ENCODE results near the gene ADGRE2.

Gene ADGRE2

GRCh38 chr19:14722127-14722526 lies 56.2 kb downstream of the ADGRE2 start:
- TF ChIP-seq MYC (IDR thresholded peaks at IDR 0.05; ENCODE audit: low read depth, low read length) (no peak), POLR2A (IDR thresholded peaks at IDR 0.05; ENCODE audit: extremely low read depth, insufficient read length) (no peak), CTCF (IDR thresholded peaks at IDR 0.05; ENCODE audit: low read depth, low read length) (no peak), MAX (IDR thresholded peaks at IDR 0.05; ENCODE audit: low read depth, low read length) (no peak)
- DNase-seq (ENCODE audit: low read depth), result no peak
- no peak overlapping the region for H3K4me3 ChIP-seq (ENCODE audit: low read depth, low read length)

GRCh38 chr19:14719162-14719561 lies 59.2 kb downstream of the ADGRE2 start:
- H3K4me3 ChIP-seq (ENCODE audit: low read depth, low read length), result no peak overlapping the region
- no peak for TF ChIP-seq CTCF (IDR thresholded peaks at IDR 0.05; ENCODE audit: low read depth, low read length)
- TF ChIP-seq POLR2A (IDR thresholded peaks at IDR 0.05; ENCODE audit: extremely low read depth, insufficient read length), result no peak
- no peak for TF ChIP-seq MAX (IDR thresholded peaks at IDR 0.05; ENCODE audit: low read depth, low read length)
- no peak for TF ChIP-seq MYC (IDR thresholded peaks at IDR 0.05; ENCODE audit: low read depth, low read length)
- DNase-seq (ENCODE audit: low read depth), result no peak

GRCh38 chr19:14718522-14719116 lies 59.7 kb downstream of the ADGRE2 start:
- no peak overlapping the region for H3K4me3 ChIP-seq (ENCODE audit: low read depth, low read length)
- no peak for TF ChIP-seq POLR2A (IDR thresholded peaks at IDR 0.05; ENCODE audit: extremely low read depth, insufficient read length)
- TF ChIP-seq CTCF (IDR thresholded peaks at IDR 0.05; ENCODE audit: low read depth, low read length), result no peak
- no peak for TF ChIP-seq MAX (IDR thresholded peaks at IDR 0.05; ENCODE audit: low read depth, low read length)
- no peak for TF ChIP-seq MYC (IDR thresholded peaks at IDR 0.05; ENCODE audit: low read depth, low read length)
- no peak for DNase-seq (ENCODE audit: low read depth)

- H3K4me3 ChIP-seq (ENCODE audit: low read depth, low read length), result no peak overlapping the region
- TF ChIP-seq MYC (IDR thresholded peaks at IDR 0.05; ENCODE audit: low read depth, low read length), result no peak
- TF ChIP-seq MAX (IDR thresholded peaks at IDR 0.05; ENCODE audit: low read depth, low read length), result no peak
- TF ChIP-seq CTCF (IDR thresholded peaks at IDR 0.05; ENCODE audit: low read depth, low read length), result no peak
- no peak for TF ChIP-seq POLR2A (IDR thresholded peaks at IDR 0.05; ENCODE audit: extremely low read depth, insufficient read length)
These were observed 62.5 kb downstream of the ADGRE2 start for GRCh38 chr19:14715841-14716240.

GRCh38 chr19:14704450-14704849 lies 73.9 kb downstream of the ADGRE2 start:
- no peak overlapping the region for H3K4me3 ChIP-seq (ENCODE audit: low read depth, low read length)
- no peak for TF ChIP-seq POLR2A (IDR thresholded peaks at IDR 0.05; ENCODE audit: extremely low read depth, insufficient read length)
- no peak for TF ChIP-seq CTCF (IDR thresholded peaks at IDR 0.05; ENCODE audit: low read depth, low read length)
- TF ChIP-seq MYC (IDR thresholded peaks at IDR 0.05; ENCODE audit: low read depth, low read length), result no peak
- no peak for TF ChIP-seq MAX (IDR thresholded peaks at IDR 0.05; ENCODE audit: low read depth, low read length)
- no peak for DNase-seq (ENCODE audit: low read depth)

More at GRCh38 chr19:14715841-14716240, 62.5 kb downstream of the ADGRE2 start:
- no peak for DNase-seq (ENCODE audit: low read depth)
